G401.6 (cell line): ENCODE data around the gene MICU1.

Experiments used
- FAIRE-seq: peaks from 2 replicates; lab custom pipeline; 2012; peaks lifted over from hg19 to GRCh38; lab: Jason Lieb, UNC

Gene MICU1

GRCh38 chr10:72344932-72345331 is 280.9 kb downstream of the MICU1 start:
- FAIRE-seq: no peak

- no peak for FAIRE-seq
These were observed 283.0 kb downstream of the MICU1 start for GRCh38 chr10:72342911-72343310.

GRCh38 chr10:72340510-72341261 is 285.2 kb downstream of the MICU1 start:
- FAIRE-seq: no peak

GRCh38 chr10:72338180-72338579 is 287.7 kb downstream of the MICU1 start:
- FAIRE-seq: no peak

GRCh38 chr10:72337722-72338121 is 288.2 kb downstream of the MICU1 start:
- no peak for FAIRE-seq

GRCh38 chr10:72337039-72337629 is 288.7 kb downstream of the MICU1 start:
- FAIRE-seq: no peak

- no peak for FAIRE-seq
These were observed 289.4 kb downstream of the MICU1 start for GRCh38 chr10:72336259-72337038.

- no peak for FAIRE-seq
These were observed 290.3 kb downstream of the MICU1 start for GRCh38 chr10:72335394-72336258.

- FAIRE-seq: no peak
These were observed 291.0 kb downstream of the MICU1 start for GRCh38 chr10:72334825-72335393.

- FAIRE-seq: peak; percentile 27
These were observed 291.6 kb downstream of the MICU1 start for GRCh38 chr10:72334196-72334824.

- FAIRE-seq: no peak
These were observed 292.5 kb downstream of the MICU1 start for GRCh38 chr10:72333112-72334015.

- FAIRE-seq: no peak
These were observed 293.3 kb downstream of the MICU1 start for GRCh38 chr10:72332423-72333111.

- FAIRE-seq: peak; percentile 94
These were observed 294.1 kb downstream of the MICU1 start for GRCh38 chr10:72331575-72332422.

GRCh38 chr10:72330069-72330426 is 295.8 kb downstream of the MICU1 start:
- no peak for FAIRE-seq

- no peak for FAIRE-seq
These were observed 296.4 kb downstream of the MICU1 start for GRCh38 chr10:72329290-72330068.

- no peak for FAIRE-seq
These were observed 297.1 kb downstream of the MICU1 start for GRCh38 chr10:72328829-72329204.

GRCh38 chr10:72328045-72328828 is 297.6 kb downstream of the MICU1 start:
- no peak for FAIRE-seq
